HG02885 (cell line): ENCODE data around the gene CYB561A3.

ENCODE experiments used
- ATAC-seq: cut with Tn5 transposase; IDR thresholded peaks from one replicate; pipeline ENCODE4 v1.9.1; 2021; ENCODE audit warnings: mild to moderate bottlenecking; ENCODE audit not compliant: unreplicated experiment, poor library complexity

The CYB561A3 gene

GRCh38 chr11:61331651-61332050 lies 30.0 kb downstream of the CYB561A3 start:
- ATAC-seq: no peak

GRCh38 chr11:61329871-61330270 lies 31.8 kb downstream of the CYB561A3 start:
- no peak for ATAC-seq

GRCh38 chr11:61328351-61328750 lies 33.3 kb downstream of the CYB561A3 start:
- no peak for ATAC-seq

GRCh38 chr11:61327669-61328071 lies 34.0 kb downstream of the CYB561A3 start:
- no peak for ATAC-seq

GRCh38 chr11:61325649-61326414 lies 35.9 kb downstream of the CYB561A3 start:
- no peak for ATAC-seq

GRCh38 chr11:61315260-61315659 lies 46.4 kb downstream of the CYB561A3 start:
- no peak for ATAC-seq

- ATAC-seq: no peak
Observed at GRCh38 chr11:61310749-61311148, 50.9 kb downstream of the CYB561A3 start.

GRCh38 chr11:61309739-61310138 lies 51.9 kb downstream of the CYB561A3 start:
- ATAC-seq: no peak

- no peak for ATAC-seq
Observed at GRCh38 chr11:61309141-61309540, 52.5 kb downstream of the CYB561A3 start.

GRCh38 chr11:61307354-61307753 lies 54.3 kb downstream of the CYB561A3 start:
- ATAC-seq: no peak

- ATAC-seq: no peak
Observed at GRCh38 chr11:61306221-61306620, 55.5 kb downstream of the CYB561A3 start.

GRCh38 chr11:61305417-61305816 lies 56.3 kb downstream of the CYB561A3 start:
- ATAC-seq: no peak

GRCh38 chr11:61303725-61304124 lies 58.0 kb downstream of the CYB561A3 start:
- ATAC-seq: no peak

- ATAC-seq: no peak
Observed at GRCh38 chr11:61302550-61302949, 59.1 kb downstream of the CYB561A3 start.
